ENCODE measurements around the gene CNOT2. TPM values are rescaled to one million over a fixed set of nuclear protein-coding genes. Genes with fewer than 3 reads are reported as not detected.
"Not testable (repeated sequence)": the region's sequence is repeated elsewhere in the genome, so short reads cannot be mapped to it uniquely, and the experiment has no call there.

The CNOT2 gene
- polyA plus RNA-seq, 4 donors: 103 to 140 (median 124) TPM

DNA sequence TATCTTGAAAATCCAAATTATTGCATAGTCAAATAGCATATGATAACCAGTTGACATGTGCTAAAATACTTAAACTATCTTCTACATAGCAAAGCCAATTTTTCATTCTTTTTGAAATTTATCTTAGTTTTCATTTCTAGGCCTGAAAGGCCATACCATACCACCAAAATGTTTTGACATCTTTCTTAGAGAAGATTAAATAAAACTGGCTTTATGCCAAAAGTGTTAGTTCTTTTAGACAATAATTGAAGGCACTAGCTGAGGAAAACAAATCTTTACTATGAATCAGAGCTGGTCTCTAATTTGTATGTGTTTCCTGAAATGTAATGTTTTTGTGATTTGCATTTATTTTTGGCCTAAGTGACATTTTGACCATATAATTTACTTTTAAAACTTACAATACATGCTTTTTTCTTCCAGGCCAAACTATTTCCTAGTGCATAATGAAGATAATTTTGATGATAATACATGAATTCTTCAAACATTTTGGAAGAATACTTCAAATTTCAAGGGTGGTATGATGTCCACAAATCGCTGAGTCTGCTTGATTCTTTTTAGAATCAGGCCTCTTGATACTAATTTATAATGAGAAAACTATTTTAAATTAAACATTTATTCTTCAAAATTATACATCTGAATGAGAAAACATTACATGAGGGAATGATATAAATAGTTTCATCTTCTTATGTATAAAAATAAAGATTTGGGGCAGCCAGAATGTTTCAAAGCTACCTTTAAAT, 116.4 kb downstream of the CNOT2 start:
- no peak for DNase-seq (ENCODE audit: low read depth in 4 of 4, low spot score in 3 of 4)

DNA sequence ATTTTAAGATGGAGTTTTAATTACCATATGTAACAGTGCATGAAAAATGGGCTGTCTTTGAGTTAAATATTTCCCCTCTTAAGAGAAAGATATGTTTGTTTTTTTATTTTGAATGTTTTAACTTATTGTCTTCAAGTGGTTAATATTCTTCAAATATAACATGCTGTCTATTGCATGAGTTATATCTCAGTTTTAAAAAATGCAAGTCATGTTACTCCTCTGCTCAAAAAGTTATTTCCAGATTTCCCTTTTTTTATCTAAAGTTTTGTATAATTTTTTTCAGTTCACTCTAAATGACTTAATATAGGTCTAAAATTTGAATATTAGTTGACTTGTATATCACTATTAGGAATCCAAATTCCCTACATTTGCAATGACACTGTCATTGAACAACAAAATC, 117.0 kb downstream of the CNOT2 start:
- no peak for DNase-seq (ENCODE audit: low read depth in 4 of 4, low spot score in 3 of 4)

DNA sequence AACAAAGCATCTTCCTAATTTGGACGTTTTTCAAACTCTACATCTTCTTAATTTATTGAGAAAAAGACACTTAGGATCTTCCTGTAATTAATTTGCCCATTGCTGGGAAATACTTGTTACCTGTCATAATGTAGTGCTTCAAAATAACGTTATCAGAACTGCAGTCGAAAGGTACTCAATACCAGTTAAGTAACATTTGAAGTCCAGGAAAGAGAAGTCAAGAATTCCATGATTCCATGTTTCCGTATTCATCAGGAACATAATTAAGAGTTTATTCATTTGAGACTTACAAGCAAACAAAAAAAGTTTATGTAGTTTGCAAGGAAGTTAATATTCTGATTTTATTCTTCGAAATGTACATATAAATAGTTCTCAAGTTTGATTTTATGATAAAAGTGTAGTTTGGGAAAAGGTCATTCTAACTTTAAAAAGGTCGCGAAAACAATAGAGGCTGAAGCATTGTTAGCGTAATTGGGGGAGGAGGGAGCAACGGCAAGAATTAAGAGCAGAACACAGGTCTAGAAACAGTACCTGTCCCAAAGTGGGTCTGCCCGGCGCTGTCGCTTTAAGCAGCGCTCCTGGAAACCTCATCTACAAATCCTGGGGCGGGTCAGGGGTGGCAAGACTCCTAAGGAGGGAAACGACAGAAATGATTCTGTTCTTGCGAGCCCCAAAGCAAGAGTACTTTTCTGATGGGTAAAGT, 121.6 kb downstream of the CNOT2 start:
- no peak for DNase-seq (ENCODE audit: low read depth in 4 of 4, low spot score in 3 of 4)

DNA sequence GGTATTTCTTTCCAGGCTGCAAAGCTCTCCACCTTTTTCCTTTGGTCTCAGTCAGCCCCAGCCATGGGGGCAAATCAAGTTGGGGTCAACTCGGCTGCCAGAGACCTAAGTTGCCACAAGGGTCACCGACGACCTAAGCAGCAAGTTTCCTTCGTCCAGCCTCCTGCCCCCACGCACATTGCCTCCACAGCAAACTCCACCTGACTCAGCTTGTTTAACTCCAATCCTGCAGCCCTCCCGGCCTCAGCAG, 122.1 kb downstream of the CNOT2 start:
- peak in 1 of 4 donors; percentile 16 for DNase-seq (ENCODE audit: low read depth in 4 of 4, low spot score in 3 of 4)

DNA sequence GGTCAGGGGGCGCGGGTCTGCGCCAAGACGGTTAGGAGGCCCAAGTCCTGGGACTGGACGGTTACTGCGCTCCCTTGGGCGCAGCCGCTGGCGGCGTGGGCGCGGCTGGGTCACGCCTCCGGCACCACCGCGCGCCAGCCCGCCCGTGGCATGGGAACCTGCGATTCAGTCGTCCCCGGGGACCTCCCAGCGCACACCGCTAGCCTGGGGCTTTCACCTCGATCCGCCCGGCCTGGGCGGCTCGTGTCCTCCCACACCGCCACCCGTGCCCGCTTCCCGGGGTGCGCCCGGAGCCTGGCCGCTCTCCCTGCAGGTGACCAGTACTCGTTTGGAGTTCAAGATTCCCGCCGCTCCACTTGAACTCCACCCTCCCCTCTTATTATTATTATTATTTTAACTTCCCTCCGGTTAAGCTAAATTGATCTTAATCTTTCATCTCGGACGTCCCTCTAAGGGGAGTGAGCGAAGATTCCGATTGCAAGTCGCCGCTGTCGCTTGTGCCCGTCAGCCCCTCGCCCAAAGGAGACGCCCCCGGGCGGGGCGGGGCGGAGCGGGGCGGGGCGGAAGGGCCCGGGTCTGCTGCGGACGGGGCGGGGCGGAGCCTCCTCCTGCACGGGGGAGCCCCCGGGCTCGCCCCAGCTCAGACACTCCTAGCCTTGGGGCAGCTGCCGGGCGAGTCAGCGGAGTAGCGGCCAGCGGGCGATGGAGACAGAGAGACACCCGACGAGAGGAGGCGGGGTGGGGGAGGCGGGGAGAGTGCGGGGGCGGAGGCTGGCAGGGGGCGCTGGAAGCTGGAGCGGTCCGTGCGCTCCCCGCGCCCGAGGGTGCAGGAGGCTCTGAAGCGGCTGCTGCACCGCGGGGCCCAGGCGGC, 122.7 kb downstream of the CNOT2 start, which contains the start of gene KCNMB4:
Gene KCNMB4 (plus strand): TSS at position 643 of the 871 bp plus-strand sequence. CDS start 445 bp downstream, outside the sequence.
- DNase-seq (ENCODE audit: low read depth in 4 of 4, low spot score in 3 of 4): peak in 3 of 4 donors; percentile 42 to 52 (median 46)

DNA sequence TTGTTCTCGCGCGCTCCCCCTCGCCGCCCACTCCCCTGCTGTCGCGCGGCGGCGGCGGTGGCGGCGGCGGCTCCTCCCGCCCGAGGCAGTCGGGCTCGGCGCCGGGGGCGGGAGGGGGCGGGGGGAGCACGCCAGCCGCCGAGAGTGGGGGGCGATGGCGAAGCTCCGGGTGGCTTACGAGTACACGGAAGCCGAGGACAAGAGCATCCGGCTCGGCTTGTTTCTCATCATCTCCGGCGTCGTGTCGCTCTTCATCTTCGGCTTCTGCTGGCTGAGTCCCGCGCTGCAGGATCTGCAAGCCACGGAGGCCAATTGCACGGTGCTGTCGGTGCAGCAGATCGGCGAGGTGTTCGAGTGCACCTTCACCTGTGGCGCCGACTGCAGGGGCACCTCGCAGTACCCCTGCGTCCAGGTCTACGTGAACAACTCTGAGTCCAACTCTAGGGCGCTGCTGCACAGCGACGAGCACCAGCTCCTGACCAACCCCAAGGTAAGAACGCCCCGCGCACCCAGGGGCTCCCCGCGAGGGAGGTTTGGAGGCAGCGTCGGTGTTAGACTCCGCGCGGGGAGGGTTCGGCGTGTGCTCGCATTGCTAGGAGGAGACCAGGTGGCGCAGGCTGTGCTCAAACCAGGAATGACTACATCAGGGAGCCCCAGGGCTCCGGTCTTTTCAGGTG, 123.5 kb downstream of the CNOT2 start:
- DNase-seq (ENCODE audit: low read depth in 4 of 4, low spot score in 3 of 4): peak in 3 of 4 donors; percentile 25 to 36 (median 28)

DNA sequence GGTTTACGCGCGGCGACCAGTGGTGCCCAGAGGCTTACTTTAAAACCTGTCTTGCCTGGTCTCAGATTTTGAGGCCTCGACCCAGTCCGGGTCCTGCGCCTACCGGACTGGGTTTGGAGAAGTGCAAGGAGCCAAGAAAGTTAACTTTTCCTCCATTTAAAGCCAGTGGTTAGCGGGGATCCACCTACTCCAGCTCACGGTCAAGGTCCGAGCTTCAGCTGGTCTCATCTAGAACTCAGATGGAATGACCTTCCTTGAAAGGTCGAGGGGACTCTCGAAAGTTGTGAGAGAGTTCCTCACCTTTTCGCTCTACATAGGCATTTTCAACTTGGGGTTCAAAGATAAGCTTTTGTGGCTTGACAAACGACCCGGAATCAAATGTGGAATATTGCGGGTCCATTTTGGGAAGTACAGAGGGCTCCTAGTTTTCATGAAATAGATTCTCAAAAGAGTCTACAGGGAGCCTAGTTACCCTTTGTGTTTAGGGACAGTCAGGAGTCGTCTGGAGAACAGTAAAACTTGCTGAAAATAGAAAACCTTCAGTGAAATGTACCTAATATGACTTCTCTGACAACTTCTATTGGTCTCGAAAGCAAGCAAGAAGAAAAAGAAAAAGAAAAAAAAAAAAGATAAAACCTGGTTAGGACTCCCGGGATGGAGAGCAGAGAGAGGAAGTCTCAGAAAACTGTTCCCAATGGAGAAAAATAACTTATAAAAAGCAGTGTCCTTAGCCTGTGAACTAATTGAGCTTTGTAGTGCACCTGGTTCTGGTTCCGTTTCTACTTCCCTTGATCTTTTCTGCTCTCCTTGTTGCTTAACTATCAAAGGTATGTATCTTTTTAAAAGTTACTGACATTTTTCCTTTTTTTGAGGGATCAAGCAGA, 124.3 kb downstream of the CNOT2 start:
- DNase-seq (ENCODE audit: low read depth in 4 of 4, low spot score in 3 of 4): peak in 2 of 4 donors; percentile 38 to 43

DNA sequence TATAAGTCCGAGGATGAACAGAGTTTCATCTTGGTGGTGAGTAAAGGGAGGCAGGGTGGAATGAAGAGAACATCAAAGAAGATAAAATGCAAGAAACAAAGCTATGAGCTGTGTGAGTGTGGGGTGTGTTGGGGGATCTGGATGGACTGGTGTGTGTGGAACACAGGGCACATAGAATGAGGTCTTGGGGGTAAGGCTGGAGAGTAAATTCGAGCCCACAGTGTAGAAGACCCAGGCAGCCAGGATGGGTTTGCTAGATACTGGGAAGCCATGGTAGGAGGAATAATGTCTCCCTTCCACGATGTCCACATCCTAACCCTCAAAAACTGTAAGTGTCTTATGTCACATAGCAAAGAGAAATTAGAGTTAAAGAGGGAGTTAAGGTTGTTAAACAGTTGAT, 129.6 kb downstream of the CNOT2 start:
- DNase-seq (ENCODE audit: low read depth in 4 of 4, low spot score in 3 of 4): no peak

DNA sequence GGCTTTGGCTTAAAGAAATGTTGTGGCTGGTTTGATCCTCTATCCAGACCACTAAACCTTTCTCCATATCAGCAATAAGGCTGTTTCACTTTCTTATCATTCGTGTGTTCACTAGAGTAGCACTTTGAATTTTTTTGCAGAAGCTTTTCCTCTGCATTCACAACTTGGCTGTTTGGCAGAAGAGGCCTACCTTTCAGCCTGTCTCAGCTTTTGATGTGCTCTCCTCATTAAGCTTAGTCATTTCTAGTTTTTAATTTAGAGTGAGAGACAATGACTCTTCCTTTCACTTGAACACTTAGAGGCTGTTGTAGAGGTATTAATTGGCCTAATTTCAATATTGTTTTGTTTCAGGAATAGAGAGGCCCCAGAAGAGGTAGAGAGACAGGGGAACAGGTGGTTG, 136.6 kb downstream of the CNOT2 start:
- DNase-seq (ENCODE audit: low read depth in 4 of 4, low spot score in 3 of 4): no peak

DNA sequence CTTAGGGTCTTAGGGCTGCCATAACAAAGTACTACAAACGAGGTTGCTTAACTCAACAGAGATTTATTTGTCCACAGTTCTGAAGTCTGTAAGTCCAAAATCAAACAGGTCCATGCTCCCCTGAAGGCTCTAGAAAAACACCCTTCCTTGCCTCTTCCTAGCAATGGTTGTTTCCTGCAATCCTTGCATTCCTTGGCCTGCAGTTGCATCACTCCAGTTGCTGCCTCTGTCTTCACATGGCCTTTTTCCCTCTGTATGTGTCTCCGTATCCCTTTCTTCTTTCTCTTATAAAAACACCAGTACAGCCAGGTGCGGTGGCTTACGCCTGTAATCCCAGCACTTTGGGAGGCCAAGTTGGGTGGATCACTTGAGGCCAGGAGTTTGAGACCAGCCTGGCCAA, 140.3 kb downstream of the CNOT2 start:
- DNase-seq (ENCODE audit: low read depth in 4 of 4, low spot score in 3 of 4): no peak

DNA sequence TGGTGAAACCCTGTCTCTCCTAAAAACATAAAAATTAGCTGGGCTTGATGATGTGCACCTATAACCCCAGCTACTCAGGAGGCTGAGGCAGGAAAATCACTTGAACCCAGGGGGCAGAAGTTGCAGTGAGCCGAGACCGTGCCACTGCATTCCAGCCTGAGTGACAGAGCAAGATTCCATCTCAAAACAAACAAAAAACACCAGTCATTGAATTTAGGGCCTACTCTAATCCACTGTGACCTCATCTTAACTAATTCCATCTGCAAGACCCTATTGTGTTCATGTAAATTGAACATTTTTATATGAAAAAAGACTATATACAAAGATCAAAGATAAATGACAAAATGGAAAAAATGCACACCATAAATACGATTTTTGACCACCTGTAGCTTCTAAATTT, 140.7 kb downstream of the CNOT2 start:
- DNase-seq (ENCODE audit: low read depth in 4 of 4, low spot score in 3 of 4): no peak

DNA sequence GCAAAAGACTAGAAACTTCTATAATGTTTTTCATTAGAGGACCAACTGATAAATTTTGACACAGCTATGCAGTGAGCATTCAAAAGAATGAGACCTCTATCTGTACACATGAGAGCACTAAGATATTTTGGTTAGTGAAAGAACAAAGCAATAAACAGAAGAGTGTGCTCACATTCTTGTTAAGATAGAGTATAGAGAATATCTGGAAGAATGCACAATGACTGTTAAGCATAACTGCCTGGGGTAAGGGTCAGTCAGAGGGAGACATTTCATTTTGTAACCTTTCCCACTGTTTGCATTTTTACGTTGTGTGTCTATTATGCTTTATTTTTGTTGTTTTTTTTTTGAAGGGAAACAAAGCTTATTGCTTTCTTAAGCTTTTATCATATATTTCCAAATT, 143.5 kb downstream of the CNOT2 start:
- DNase-seq (ENCODE audit: low read depth in 4 of 4, low spot score in 3 of 4): no peak

DNA sequence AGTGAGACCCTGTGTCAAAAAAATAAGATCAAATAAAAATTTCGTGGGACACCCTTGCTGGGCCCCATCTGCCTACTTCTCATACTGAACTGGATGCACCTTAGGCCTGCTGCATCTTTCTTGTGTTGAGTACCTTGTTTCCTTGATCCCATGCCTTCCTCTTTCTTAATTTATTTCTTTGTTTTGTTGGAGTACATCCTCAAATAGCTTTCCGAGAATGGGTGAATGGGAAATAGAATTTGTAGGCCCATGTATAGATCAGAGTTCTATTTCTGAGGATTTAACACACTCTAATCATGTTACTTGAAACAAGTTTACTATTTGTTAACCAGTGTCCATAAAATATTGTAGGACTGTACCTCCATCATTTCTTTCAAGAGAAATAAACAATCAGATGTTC, 146.4 kb downstream of the CNOT2 start:
- no peak for DNase-seq (ENCODE audit: low read depth in 4 of 4, low spot score in 3 of 4)

DNA sequence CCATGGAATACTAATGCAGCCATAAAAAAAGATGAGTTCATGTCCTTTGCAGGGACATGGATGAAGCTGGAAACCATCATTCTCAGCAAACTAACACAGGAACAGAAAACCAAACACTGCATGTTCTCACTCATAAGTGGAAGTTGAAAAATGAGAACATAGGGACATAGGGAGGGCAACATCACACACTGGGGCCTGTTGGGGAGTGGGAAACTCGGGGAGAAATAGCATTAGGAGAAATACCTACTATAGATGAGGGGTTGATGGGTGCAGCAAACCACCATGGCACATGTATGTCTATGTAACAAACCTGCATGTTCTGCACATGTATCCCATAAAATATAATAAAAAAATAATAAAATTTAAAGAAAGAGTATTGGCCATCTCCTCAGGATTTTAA, 149.4 kb downstream of the CNOT2 start:
- DNase-seq (ENCODE audit: low read depth in 4 of 4, low spot score in 3 of 4): not testable (repeated sequence)

DNA sequence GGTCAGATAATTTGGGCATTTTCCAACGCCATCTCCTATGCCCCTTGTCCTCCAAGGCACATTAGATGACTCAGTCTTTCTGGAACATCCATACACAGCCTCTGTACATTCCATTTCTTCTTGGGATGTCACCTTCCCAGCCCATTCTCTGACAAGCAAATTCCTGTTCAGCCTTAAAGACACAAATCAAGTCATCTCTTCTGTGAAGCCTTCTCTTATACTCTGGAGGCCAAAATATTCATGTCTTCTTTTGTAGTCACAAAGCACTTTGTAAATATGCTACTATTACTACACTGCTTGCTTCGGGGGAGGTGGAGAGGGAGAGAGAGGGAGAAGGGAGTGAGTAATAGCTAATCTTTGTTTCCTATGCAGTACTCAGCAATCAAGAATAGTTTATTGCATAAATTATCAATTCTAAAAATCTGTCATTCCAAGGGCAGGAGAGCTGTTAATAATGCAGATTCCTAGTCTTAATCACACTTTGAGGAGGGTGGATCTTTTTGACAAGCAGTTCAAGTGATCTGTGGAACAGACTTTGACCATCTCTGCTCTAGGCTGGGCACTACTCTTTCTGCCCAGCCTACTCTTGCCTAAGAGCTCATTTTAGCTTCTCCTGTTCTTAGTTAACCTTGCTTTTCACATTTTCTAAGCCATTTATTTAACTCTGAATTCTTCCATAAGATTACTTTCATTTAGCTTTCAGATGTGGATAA, 150.7 kb downstream of the CNOT2 start:
- DNase-seq (ENCODE audit: low read depth in 4 of 4, low spot score in 3 of 4): no peak

DNA sequence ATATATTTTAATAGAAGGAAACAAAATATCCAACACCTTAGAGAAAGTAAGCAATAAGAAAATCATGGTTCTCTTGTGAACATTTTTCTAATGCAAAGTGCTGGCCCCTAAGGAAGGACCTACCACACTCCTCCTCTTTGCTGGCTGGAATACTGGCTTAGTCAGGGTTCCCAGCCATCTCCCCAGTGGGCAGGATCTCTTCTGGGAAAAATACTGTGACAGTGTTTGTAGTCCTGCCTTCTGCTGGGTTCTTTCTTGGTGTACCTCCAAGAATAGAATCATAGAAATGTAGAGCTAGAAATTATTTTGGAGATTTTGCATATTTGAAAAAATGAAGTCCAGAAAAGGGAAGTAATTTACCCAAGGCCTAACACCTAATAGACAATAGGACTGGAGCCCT, 154.8 kb downstream of the CNOT2 start:
- no peak for DNase-seq (ENCODE audit: low read depth in 4 of 4, low spot score in 3 of 4)

DNA sequence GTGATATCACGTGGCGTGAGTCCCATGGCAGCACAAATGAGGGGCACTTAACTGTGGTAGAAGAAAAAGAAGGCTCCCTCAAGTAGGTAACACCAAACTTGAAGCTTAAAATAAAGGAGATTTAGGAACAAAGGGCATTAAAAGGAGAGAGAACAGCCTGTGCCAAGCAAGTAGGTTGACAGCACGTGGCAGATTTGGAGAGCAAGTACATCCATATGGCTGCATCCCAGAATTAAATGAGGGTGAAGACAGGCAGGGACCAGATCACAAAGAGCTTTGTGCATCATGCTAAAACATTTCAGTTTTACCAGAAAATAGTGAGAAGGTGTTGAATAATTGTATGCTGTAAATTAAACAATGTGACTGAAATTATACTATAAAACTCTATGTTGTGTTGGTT, 155.6 kb downstream of the CNOT2 start:
- DNase-seq (ENCODE audit: low read depth in 4 of 4, low spot score in 3 of 4): no peak

DNA sequence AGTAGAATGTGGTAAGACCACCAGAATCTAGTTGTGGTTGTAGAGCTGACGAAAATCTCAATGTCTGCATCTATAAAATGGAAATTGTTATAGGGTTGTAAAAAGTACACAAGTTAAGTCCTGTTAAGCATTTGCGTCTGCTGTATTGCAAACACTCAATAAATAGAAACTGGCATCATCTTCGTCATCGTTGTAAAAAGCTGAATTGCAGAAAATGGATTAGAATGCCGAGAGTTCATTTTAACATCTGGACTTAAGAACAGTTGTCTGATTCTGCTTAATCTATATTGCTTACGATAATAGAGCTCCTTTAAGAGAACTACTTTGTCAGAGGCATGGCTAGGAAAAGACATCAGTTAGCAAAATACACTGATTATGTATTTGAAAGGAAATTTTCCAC, 156.1 kb downstream of the CNOT2 start:
- DNase-seq (ENCODE audit: low read depth in 4 of 4, low spot score in 3 of 4): no peak

DNA sequence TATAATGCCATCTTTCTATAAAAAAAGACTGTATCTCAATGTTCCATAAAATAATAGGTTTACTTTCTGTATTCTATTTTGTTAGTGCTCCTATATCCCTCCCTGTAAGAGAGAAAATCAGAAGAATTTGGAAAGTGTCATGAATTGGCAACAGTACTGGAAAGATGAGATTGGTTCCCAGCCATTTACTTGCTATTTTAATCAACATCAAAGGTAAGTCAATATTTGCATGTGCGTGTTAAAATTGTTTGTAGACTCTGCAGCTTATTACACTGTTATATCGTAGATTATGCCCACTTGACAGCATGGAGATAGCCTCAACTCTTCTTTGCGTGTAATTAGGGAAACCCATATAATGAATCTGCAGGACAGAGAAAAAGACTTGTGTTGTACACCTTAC, 156.9 kb downstream of the CNOT2 start:
- no peak for DNase-seq (ENCODE audit: low read depth in 4 of 4, low spot score in 3 of 4)

All from left renal pelvis (tissue), 4 donors.